H54 (cell line): ENCODE data around the gene KAZALD1.

Source experiments
- DNase-seq: peaks from one replicate; pipeline ENCODE4 v3.0.0; 2011; ENCODE audit warnings: low spot score, mixed read lengths; ENCODE audit not compliant: insufficient read length
- FAIRE-seq: peaks from 3 replicates; lab custom pipeline; 2011; peaks lifted over from hg19 to GRCh38; lab: Jason Lieb, UNC
- POLR2A ChIP-seq: IDR thresholded peaks from 2 replicates; pipeline ENCODE4 v1.6.1; 2011; ENCODE audit warnings: low read depth, mild to moderate bottlenecking, low read length

KAZALD1 gene

DNA sequence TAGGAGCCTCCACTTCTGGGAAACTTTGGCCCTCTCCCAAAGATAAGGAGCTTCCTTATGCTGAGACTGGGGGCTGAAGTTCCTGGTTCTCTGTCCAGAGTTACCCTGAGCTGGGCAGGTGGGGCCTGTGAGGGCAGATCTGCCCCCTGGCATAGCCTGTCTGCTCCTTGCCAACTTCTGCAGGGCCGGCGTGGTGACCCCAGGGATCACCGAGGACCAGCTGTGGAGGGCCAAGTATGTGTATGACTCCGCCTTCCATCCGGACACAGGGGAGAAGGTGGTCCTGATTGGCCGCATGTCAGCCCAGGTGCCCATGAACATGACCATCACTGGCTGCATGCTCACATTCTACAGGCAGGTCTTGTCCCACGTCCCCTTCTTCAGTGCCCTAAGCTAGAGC, 26.5 kb upstream of the KAZALD1 start:
- no peak for TF ChIP-seq POLR2A
- no peak for DNase-seq
- FAIRE-seq = no peak

GRCh38 chr10:101035916-101036702, 25.7 kb upstream of the KAZALD1 start:
- FAIRE-seq (no peak), DNase-seq (no peak)
- no peak for TF ChIP-seq POLR2A

GRCh38 chr10:101036726-101037125, 25.1 kb upstream of the KAZALD1 start:
- no peak for TF ChIP-seq POLR2A
- DNase-seq (no peak), FAIRE-seq (no peak)

DNA sequence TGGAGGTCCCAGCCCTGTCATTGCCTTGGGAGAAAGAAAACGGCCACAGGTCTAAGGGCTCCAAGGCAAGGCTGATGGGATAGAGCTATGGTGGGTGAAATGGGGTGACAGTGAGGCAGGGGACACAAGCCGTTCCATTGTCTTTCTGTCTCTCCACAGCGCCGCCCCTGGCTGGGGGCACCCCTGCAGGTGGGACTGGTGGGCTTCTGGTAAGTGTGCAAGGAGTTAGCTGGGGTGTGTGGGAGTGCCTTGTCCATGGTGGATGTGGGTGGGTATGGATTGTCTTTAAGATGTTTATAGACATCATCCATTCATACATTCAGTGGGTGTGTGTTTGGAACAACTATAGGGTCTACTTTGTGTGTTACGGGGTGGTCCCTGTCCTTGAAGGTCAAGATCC, 23.3 kb upstream of the KAZALD1 start:
- DNase-seq (no peak), FAIRE-seq (no peak)
- no peak for TF ChIP-seq POLR2A

GRCh38 chr10:101040061-101040460, 21.7 kb upstream of the KAZALD1 start:
- no peak for DNase-seq
- FAIRE-seq = no peak
- TF ChIP-seq POLR2A = no peak

DNA sequence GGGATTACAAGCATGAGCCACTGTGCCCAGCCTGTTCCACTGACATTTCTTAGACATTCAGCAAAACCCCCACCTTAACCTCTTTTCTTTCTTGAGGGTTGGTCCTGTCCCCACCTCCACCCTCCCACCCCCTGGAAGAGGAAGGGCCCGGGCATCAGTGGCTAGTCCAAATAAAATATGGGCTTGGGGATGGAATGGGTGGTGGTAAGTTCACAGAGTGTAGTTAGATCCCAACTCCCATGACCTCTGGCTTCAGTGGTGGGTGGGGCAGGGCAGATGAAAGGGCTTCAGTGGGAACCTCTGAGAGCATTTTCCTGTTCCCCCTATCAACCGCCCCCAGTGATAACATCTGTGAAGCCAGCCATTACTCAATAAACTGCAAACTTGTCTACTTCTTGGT, 20.9 kb upstream of the KAZALD1 start:
- DNase-seq = no peak
- TF ChIP-seq POLR2A = no peak
- no peak for FAIRE-seq

- no peak for TF ChIP-seq POLR2A
- DNase-seq = peak; percentile 84
Measured at GRCh38 chr10:101041252-101041761, 20.5 kb upstream of the KAZALD1 start.

DNA sequence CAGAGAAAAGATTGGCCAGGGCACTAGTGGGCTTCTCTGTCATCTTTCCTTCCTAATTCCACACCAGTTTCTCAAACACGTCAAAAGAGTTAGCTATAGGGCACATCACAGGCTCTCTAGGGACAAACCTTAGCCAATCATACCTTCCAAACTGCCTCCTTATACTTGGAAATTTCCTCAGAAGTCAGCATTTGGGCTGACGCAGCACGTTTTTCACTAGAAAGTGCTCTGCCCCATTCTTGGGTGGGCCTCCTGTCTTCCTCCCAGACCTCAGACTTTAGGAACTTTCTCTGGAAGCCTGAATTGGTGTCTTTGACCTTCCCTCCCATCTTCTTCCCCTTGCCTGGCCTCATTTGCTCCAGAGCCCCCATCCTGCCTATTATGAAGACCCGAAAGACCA, 19.7 kb upstream of the KAZALD1 start:
- DNase-seq (no peak), FAIRE-seq (no peak)
- TF ChIP-seq POLR2A = no peak

More at GRCh38 chr10:101041252-101041761, 20.5 kb upstream of the KAZALD1 start:
- FAIRE-seq = no peak

GRCh38 chr10:101042667-101043362, 19.0 kb upstream of the KAZALD1 start:
- no peak; the same call in 1 of the 2 replicates for TF ChIP-seq POLR2A
- FAIRE-seq (peak; percentile 71), DNase-seq (peak; percentile 90)

GRCh38 chr10:101043363-101043707, 18.5 kb upstream of the KAZALD1 start:
- FAIRE-seq (no peak), DNase-seq (no peak)
- no peak for TF ChIP-seq POLR2A

- FAIRE-seq = no peak
- DNase-seq = no peak
- no peak for TF ChIP-seq POLR2A
Measured at GRCh38 chr10:101044117-101044516, 17.7 kb upstream of the KAZALD1 start.

GRCh38 chr10:101046332-101047238, 15.2 kb upstream of the KAZALD1 start:
- DNase-seq (no peak), FAIRE-seq (no peak)
- no peak for TF ChIP-seq POLR2A

DNA sequence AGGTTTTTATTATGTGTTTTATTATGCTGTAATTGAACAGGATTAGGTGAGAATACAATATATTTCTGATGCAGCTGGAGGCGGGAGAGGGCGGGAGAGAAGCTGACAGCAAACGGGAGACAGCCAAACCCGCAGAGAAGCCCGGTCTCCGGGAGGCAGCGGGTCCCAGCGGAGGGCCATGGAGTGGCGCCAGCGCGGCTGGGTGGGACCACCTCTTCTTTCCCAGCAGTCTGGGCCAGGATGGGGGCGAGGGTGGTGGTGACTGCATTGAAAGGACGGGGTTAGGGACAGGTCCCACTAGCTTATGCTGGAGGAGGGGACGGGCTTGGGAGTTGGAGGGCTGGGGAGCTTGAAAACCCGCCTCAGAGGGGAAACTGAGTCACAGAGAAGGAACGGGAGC, 14.5 kb upstream of the KAZALD1 start:
- no peak for FAIRE-seq
- DNase-seq = no peak
- TF ChIP-seq POLR2A = no peak
